Activated gamma-delta T cell (primary cell): ENCODE data around the gene LARP1B.
"Not testable (repeated sequence)": the region's sequence is repeated elsewhere in the genome, so short reads cannot be mapped to it uniquely, and the experiment has no call there.

ENCODE experiments used
- DNase-seq: peaks from one replicate; lab custom pipeline; 2025; lab: John Stamatoyannopoulos, UW

The LARP1B gene

GRCh38 chr4:128225148-128225547 lies 164.0 kb downstream of the LARP1B start:
- no peak for DNase-seq

- no peak for DNase-seq
These were observed 167.0 kb downstream of the LARP1B start for GRCh38 chr4:128227991-128228571.

- no peak for DNase-seq
These were observed 168.0 kb downstream of the LARP1B start for GRCh38 chr4:128228845-128229795.

- no peak for DNase-seq
These were observed 171.6 kb downstream of the LARP1B start for GRCh38 chr4:128232719-128233118.

- DNase-seq, result no peak
These were observed 173.7 kb downstream of the LARP1B start for GRCh38 chr4:128234836-128235235.

GRCh38 chr4:128241019-128241418 lies 179.9 kb downstream of the LARP1B start:
- no peak for DNase-seq

- no peak for DNase-seq
These were observed 180.4 kb downstream of the LARP1B start for GRCh38 chr4:128241425-128241913.

- DNase-seq, result no peak
These were observed 180.9 kb downstream of the LARP1B start for GRCh38 chr4:128241981-128242380.

GRCh38 chr4:128242601-128243000 lies 181.5 kb downstream of the LARP1B start:
- no peak for DNase-seq

GRCh38 chr4:128244379-128244778 lies 183.3 kb downstream of the LARP1B start:
- no peak for DNase-seq

GRCh38 chr4:128245391-128245790 lies 184.3 kb downstream of the LARP1B start:
- DNase-seq, result not testable (repeated sequence)

- DNase-seq, result no peak
These were observed 186.8 kb downstream of the LARP1B start for GRCh38 chr4:128247906-128248305.

GRCh38 chr4:128249787-128250668 lies 188.9 kb downstream of the LARP1B start:
- no peak for DNase-seq

- DNase-seq, result no peak
These were observed 194.8 kb downstream of the LARP1B start for GRCh38 chr4:128255906-128256305.

- DNase-seq, result no peak
These were observed 195.4 kb downstream of the LARP1B start for GRCh38 chr4:128256539-128256938.

GRCh38 chr4:128258166-128258565 lies 197.1 kb downstream of the LARP1B start:
- not testable (repeated sequence) for DNase-seq

- not testable (repeated sequence) for DNase-seq
These were observed 198.8 kb downstream of the LARP1B start for GRCh38 chr4:128259889-128260288.
